D721Med (cell line): ENCODE results near the gene TUBA4B.

Experiments
- DNase-seq: peaks from one replicate; pipeline ENCODE4 v3.0.0; 2011; ENCODE audit warnings: low spot score; ENCODE audit not compliant: insufficient read length
- FAIRE-seq: peaks from 2 replicates; lab custom pipeline; 2011; peaks lifted over from hg19 to GRCh38; lab: Jason Lieb, UNC
- TF ChIP-seq, protein P1 (sequence below): IDR thresholded peaks from 2 replicates; pipeline ENCODE4 v1.5.1; 2012; ENCODE audit warnings: mild to moderate bottlenecking, control low read depth; ENCODE audit not compliant: insufficient read depth; ENCODE audit errors: missing control alignments

TUBA4B gene

DNA sequence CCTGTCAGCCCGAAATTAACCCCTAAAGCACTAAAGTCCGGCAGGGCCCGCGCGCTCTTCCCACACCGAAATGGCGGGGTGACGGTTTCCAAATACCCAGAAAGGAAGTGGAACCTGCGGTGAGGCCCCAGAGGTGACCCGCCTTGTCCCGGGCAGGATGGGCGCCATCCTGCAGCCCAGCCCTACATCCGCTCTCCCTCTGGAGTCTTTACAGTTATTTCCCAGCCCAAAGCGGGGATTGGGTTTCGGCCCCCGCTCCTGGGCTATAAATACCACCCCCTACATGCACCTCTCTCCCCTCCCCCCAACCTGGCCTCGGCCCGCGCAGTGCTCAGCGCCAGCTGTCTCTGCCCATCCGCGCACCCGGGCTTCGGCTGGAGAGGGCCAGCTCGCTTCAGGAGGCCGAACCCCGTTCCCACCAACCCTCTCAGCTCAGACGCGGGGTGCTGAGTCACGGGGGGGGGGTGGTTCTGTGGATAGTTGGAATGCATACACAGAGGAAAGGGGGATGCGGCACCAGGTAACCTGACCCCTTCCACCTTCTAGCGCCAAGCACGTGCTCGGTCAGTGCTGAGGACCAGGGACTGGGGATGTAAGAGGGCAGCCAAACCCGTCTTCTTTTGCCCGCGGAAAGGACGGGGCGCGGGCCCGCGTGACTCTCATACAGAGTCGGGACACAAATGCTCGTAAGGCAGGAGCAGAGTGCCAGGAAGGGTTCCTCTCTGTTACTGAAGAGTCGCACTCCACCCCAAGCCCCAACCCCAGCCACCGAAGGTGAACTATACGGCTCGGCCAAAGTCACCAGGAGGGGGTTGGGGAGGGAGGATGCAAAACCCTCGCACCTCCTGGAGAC, at the start of gene TUBA4B:
TSS of gene TUBA4B (plus strand) at position 344 of the 853 bp plus-strand sequence. CDS start at position 509, 165 bp downstream.
- TF ChIP-seq, protein P1, sequence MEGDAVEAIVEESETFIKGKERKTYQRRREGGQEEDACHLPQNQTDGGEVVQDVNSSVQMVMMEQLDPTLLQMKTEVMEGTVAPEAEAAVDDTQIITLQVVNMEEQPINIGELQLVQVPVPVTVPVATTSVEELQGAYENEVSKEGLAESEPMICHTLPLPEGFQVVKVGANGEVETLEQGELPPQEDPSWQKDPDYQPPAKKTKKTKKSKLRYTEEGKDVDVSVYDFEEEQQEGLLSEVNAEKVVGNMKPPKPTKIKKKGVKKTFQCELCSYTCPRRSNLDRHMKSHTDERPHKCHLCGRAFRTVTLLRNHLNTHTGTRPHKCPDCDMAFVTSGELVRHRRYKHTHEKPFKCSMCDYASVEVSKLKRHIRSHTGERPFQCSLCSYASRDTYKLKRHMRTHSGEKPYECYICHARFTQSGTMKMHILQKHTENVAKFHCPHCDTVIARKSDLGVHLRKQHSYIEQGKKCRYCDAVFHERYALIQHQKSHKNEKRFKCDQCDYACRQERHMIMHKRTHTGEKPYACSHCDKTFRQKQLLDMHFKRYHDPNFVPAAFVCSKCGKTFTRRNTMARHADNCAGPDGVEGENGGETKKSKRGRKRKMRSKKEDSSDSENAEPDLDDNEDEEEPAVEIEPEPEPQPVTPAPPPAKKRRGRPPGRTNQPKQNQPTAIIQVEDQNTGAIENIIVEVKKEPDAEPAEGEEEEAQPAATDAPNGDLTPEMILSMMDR: no peak
- FAIRE-seq: no peak
- DNase-seq: no peak

DNA sequence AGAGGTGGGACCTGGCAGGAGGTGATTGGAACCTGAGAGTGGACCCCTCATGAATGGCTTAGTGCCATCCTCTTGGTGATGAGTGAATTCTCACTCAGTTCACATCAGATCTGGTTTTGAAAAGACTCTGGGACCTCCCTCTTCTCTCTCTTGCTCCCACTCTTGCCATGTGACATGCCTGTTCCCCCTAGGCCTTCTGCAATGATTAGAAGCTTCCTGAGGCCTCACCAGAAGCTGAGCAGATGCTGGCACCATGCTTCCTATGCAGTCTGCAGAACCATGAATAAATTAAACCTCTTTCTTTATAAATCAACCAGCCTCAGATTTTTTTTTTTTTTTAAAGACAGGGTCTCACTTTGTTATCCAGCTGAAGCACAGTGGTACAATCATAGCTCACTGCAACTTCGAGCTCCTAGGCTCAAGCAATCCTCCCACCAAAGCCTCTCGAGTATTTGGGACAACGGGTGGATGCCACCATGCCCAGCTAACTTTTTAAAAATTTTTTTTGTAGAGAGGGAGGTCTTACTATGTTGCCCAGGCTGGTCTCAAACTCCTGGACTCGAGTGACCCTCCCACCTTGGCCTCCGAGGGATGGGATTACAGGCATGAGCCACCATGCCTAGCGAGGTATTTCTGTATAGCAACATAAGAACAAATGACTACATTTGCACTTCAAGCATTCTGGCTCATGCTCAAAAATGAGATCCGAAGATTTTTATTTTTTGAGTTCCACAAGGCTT, 48.4 kb upstream of the TUBA4B start:
- DNase-seq (no peak), FAIRE-seq (no peak)
- TF ChIP-seq, protein P1: no peak

DNA sequence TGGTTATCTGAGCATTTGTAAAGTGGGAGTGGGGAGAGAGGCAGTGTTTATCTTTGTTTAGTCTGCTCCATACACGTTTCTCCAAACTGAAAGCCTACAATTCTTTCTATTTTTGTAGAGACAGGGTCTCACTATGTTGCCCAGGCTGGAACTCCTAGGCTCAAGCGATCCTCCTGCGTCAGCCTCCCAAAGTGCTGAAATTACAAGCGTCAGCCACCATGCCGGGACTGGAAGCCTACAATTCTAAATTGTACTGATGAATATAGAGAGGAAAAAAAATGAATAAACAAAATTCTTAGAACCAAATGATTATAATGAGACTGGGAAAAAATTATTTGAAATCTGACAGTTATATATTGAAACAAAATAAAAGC, 47.9 kb upstream of the TUBA4B start:
- FAIRE-seq: no peak
- DNase-seq: no peak

DNA sequence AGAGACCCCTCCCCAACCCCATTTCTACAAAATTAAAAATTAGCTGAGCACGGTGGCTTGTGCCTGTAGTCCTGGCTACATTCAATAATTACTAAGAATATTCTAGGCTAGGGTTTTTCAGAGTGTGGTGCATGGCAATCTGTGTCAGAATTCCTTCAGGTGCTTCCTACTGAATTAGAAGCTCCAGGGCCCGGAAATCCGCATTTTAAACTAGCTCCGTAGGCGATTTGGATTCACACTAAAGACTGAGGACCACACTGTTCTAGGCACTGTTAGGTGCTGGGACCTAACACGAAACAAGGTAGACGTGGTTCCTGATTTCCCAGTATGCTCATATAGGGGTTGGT, 47.1 kb upstream of the TUBA4B start:
- FAIRE-seq (no peak), DNase-seq (no peak)
- TF ChIP-seq, protein P1: no peak

More for the DNA sequence above, 47.9 kb upstream of the TUBA4B start:
- TF ChIP-seq, protein P1: no peak

DNA sequence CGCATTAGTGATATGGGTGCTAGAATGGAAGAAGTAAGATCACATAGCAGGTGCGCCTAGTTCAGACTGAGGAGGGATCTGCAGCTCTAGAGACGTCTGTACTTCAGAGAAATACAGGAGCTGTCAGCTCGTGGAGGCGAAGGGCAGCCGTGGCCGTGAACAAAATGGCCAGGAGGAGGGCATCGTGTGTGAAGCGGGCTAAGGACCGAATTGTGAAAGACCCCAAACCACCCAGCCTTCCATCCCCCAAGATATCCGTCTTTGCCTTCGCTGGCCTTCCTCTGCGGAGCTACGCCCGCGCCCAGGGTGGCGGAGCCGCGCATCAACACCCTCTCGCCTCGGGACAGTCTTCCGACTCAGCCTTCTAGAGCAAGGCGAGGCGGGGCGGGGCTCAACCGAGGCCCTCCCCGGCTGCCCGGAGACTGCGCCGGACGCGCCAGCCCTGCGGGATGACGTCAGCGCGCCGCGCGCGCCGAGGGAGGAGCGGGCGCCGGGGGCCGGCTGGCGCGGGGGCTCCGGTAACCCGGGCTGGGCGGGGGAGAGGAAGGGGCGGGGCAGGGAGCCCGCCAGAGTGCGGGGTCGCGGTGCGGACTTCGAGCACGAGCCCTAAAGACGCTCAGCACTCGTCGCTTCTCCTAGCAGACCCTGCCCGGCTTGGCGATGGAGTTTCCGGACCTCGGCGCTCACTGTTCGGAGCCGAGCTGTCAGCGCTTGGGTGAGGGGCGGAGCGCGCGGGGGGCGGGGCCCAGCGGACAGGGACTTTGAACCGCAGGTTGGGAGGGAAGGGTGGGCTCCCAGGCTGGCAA, 46.5 kb upstream of the TUBA4B start, which contains the start of gene ZFAND2B:
TSS of gene ZFAND2B (plus strand) at position 455 of the 806 bp plus-strand sequence. CDS start at position 661, 206 bp downstream.
- DNase-seq (peak; percentile 94), FAIRE-seq (no peak)

DNA sequence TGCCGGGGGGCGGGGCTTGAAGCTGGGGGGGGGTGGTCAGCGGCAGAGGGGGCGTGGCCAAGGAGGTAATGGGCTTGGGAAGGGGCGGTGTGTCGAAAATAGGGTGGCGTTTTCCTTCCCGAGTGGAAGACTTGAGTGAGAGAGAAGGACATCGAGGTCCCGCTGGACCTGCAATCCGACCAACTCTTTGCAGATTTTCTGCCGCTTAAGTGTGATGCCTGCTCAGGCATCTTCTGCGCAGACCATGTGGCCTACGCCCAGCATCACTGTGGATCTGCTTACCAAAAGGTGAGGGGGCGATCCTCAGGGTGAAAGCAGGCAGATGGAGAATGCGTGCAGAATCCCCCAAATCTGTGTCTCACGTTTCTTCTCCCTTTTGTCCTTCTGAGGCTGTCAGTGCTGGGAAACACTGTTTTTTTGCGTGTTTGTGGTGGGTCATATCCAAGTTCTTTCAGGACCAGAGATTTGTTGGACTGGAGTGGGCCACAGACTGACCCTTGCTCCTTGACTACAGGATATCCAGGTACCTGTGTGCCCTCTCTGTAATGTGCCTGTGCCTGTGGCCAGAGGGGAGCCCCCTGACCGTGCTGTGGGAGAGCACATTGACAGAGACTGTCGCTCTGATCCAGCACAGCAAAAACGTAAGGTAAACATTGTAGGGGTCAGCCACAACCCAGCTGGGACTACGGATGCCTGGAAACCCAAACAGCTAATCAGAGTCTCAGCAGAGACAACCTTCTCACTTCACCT, 45.7 kb upstream of the TUBA4B start:
- TF ChIP-seq, protein P1: no peak
- FAIRE-seq: no peak
- DNase-seq: no peak

More for the DNA sequence above, 46.5 kb upstream of the TUBA4B start, which contains the start of gene ZFAND2B:
- TF ChIP-seq, protein P1: no peak
